DMS114 treated with DMSO at 0.1 percent for 48 hours (cell line): Measurements from ENCODE around the gene PREX1.
"Not testable (repeated sequence)": the region's sequence is repeated elsewhere in the genome, so short reads cannot be mapped to it uniquely, and the experiment has no call there.

Source experiments
- DNase-seq: peaks from one replicate; lab custom pipeline; 2025; ENCODE audit not compliant: unreplicated experiment; lab: John Stamatoyannopoulos, UW

PREX1 gene

GRCh38 chr20:48812600-48813445 lies 15.0 kb downstream of the PREX1 start:
- no peak for DNase-seq

- not testable (repeated sequence) for DNase-seq
Measured at GRCh38 chr20:48812114-48812513, 15.7 kb downstream of the PREX1 start.

- DNase-seq: no peak
Measured at GRCh38 chr20:48809673-48810072, 18.1 kb downstream of the PREX1 start.

GRCh38 chr20:48808382-48809034 lies 19.3 kb downstream of the PREX1 start:
- DNase-seq: no peak

GRCh38 chr20:48807586-48808381 lies 20.0 kb downstream of the PREX1 start:
- DNase-seq: no peak

GRCh38 chr20:48807051-48807450 lies 20.7 kb downstream of the PREX1 start:
- DNase-seq: no peak

GRCh38 chr20:48805716-48806115 lies 22.1 kb downstream of the PREX1 start:
- no peak for DNase-seq

- DNase-seq: no peak
Measured at GRCh38 chr20:48805286-48805685, 22.5 kb downstream of the PREX1 start.

- DNase-seq: no peak
Measured at GRCh38 chr20:48804300-48804980, 23.4 kb downstream of the PREX1 start.

GRCh38 chr20:48803176-48804053 lies 24.4 kb downstream of the PREX1 start:
- DNase-seq: no peak

GRCh38 chr20:48802647-48803046 lies 25.2 kb downstream of the PREX1 start:
- no peak for DNase-seq

- DNase-seq: no peak
Measured at GRCh38 chr20:48802216-48802615, 25.6 kb downstream of the PREX1 start.

- DNase-seq: no peak
Measured at GRCh38 chr20:48801197-48801596, 26.6 kb downstream of the PREX1 start.

- DNase-seq: no peak
Measured at GRCh38 chr20:48800177-48800576, 27.6 kb downstream of the PREX1 start.

- no peak for DNase-seq
Measured at GRCh38 chr20:48799328-48800105, 28.3 kb downstream of the PREX1 start.

GRCh38 chr20:48797850-48798747 lies 29.7 kb downstream of the PREX1 start:
- no peak for DNase-seq

- DNase-seq: no peak
Measured at GRCh38 chr20:48797275-48797825, 30.4 kb downstream of the PREX1 start.

- DNase-seq: no peak
Measured at GRCh38 chr20:48795732-48796131, 32.1 kb downstream of the PREX1 start.
